NT2/D1 (cell line): ENCODE results near the gene CCDC57.

Experiments
- DNase-seq: peaks from one replicate; pipeline ENCODE4 v3.0.0-alpha.2; 2011; ENCODE audit warnings: low read depth, low spot score
- H3K27me3 ChIP-seq: 2 replicates; pipeline ENCODE4 v1.6.0; 2011; ENCODE audit warnings: mild to moderate bottlenecking; ENCODE audit not compliant: insufficient read length, insufficient read depth
- H3K36me3 ChIP-seq: 2 replicates; pipeline ENCODE4 v1.6.1; 2011; ENCODE audit warnings: mild to moderate bottlenecking, low read length, mixed read lengths; ENCODE audit not compliant: insufficient read depth, insufficient read length
- H3K4me1 ChIP-seq: 2 replicates; pipeline ENCODE4 v1.5.1; 2011; ENCODE audit not compliant: insufficient read depth, insufficient read length
- H3K4me3 ChIP-seq: 2 replicates; pipeline ENCODE4 v1.5.1; 2011; ENCODE audit warnings: low read depth; ENCODE audit not compliant: insufficient read length
- H3K9ac ChIP-seq: 2 replicates; pipeline ENCODE4 v1.6.0; 2011; ENCODE audit warnings: low read depth; ENCODE audit not compliant: insufficient read length
- H3K9me3 ChIP-seq: 2 replicates; pipeline ENCODE4 v1.5.1; 2011; ENCODE audit warnings: mild to moderate bottlenecking, low read length; ENCODE audit not compliant: insufficient read depth
- SUZ12 ChIP-seq: IDR thresholded peaks from 2 replicates; pipeline ENCODE4 v1.6.1; 2011; ENCODE audit not compliant: insufficient read length, insufficient read depth; ENCODE audit errors: extremely low read depth
- YY1 ChIP-seq: IDR thresholded peaks from 2 replicates; pipeline ENCODE4 v1.6.1; 2011; ENCODE audit not compliant: insufficient read length, insufficient read depth
- ZNF274 ChIP-seq: IDR thresholded peaks from 2 replicates; pipeline ENCODE4 v1.6.1; 2011; ENCODE audit warnings: mild to moderate bottlenecking, low read depth, low read length

CCDC57 gene

GRCh38 chr17:82245134-82246039, 32.7 kb upstream of the CCDC57 start:
- no peak overlapping the region for H3K4me3 ChIP-seq
- no peaks in the 10 kb centered on the region for H3K27me3 ChIP-seq
- H3K9ac ChIP-seq = no peak overlapping the region
- DNase-seq = no peak
- H3K4me1 ChIP-seq = peaks cover 29% of the 10 kb centered on the region
- H3K9me3 ChIP-seq = no peaks in the 10 kb centered on the region; the same call in 1 of the 2 replicates
- H3K36me3 ChIP-seq = peaks cover 98% of the 10 kb centered on the region
- no peak for TF ChIP-seq ZNF274
- no peak for TF ChIP-seq YY1
- TF ChIP-seq SUZ12 = no peak

GRCh38 chr17:82244413-82245133, 31.9 kb upstream of the CCDC57 start:
- Histone ChIP-seq H3K27me3 (no peaks in the 10 kb centered on the region), H3K9ac (no peak overlapping the region), H3K36me3 (peaks cover 98% of the 10 kb centered on the region), H3K4me1 (peaks cover 27% of the 10 kb centered on the region), H3K9me3 (no peaks in the 10 kb centered on the region; the same call in 1 of the 2 replicates), H3K4me3 (no peak overlapping the region)
- DNase-seq = no peak
- no peak for TF ChIP-seq YY1
- no peak for TF ChIP-seq ZNF274
- TF ChIP-seq SUZ12 = no peak

- no peak for DNase-seq
- Histone ChIP-seq H3K9ac (no peak overlapping the region), H3K9me3 (no peaks in the 10 kb centered on the region; the same call in 1 of the 2 replicates), H3K27me3 (no peaks in the 10 kb centered on the region), H3K4me3 (no peak overlapping the region), H3K36me3 (peaks cover 94% of the 10 kb centered on the region), H3K4me1 (peaks cover 27% of the 10 kb centered on the region)
- no peak for TF ChIP-seq YY1
- no peak for TF ChIP-seq SUZ12
- no peak for TF ChIP-seq ZNF274
Measured at GRCh38 chr17:82243648-82244412, 31.2 kb upstream of the CCDC57 start.

- TF ChIP-seq YY1 = no peak
- TF ChIP-seq ZNF274 = no peak
- no peak for TF ChIP-seq SUZ12
- peaks cover 94% of the 10 kb centered on the region for H3K36me3 ChIP-seq
- H3K9ac ChIP-seq = no peak overlapping the region
- DNase-seq = no peak
- no peak overlapping the region for H3K4me3 ChIP-seq
- peaks cover 31% of the 10 kb centered on the region for H3K4me1 ChIP-seq
- no peaks in the 10 kb centered on the region for H3K27me3 ChIP-seq
- no peaks in the 10 kb centered on the region; the same call in 1 of the 2 replicates for H3K9me3 ChIP-seq
Measured at GRCh38 chr17:82242977-82243647, 30.5 kb upstream of the CCDC57 start.

- H3K4me1 ChIP-seq = peaks cover 35% of the 10 kb centered on the region
Measured at GRCh38 chr17:82242698-82242976, 30.0 kb upstream of the CCDC57 start.

GRCh38 chr17:82241926-82242697, 29.5 kb upstream of the CCDC57 start:
- TF ChIP-seq SUZ12 (no peak), ZNF274 (no peak), YY1 (no peak)
- Histone ChIP-seq H3K9me3 (no peaks in the 10 kb centered on the region; the same call in 1 of the 2 replicates), H3K27me3 (no peaks in the 10 kb centered on the region), H3K9ac (peak overlapping the region; percentile 17), H3K36me3 (peaks cover 94% of the 10 kb centered on the region), H3K4me3 (no peak overlapping the region), H3K4me1 (peaks cover 35% of the 10 kb centered on the region)
- no peak for DNase-seq

More at GRCh38 chr17:82242698-82242976, 30.0 kb upstream of the CCDC57 start:
- H3K9me3 ChIP-seq = no peaks in the 10 kb centered on the region; the same call in 1 of the 2 replicates
- H3K27me3 ChIP-seq = no peaks in the 10 kb centered on the region
- TF ChIP-seq SUZ12 = no peak
- no peak for TF ChIP-seq ZNF274
- no peak for TF ChIP-seq YY1
- no peak for DNase-seq
- H3K36me3 ChIP-seq = peaks cover 94% of the 10 kb centered on the region
- H3K4me3 ChIP-seq = no peak overlapping the region
- H3K9ac ChIP-seq = peak overlapping the region; percentile 17
